Tibial nerve (tissue), 4 donors: ENCODE data around the gene CMTM6. TPM values are rescaled to one million over a fixed set of nuclear protein-coding genes. Genes with fewer than 3 reads are reported as not detected.

Experiments
- DNase-seq, 2 donors: peaks; one replicate each; pipeline ENCODE4 v3.0.0-alpha.2; 2019; ENCODE audit warnings: low spot score in 2 of 2
- H3K27ac ChIP-seq, 4 donors: fragments of 200-600 bp; sonication (generic) in 3 of 4; one replicate each; pipeline ENCODE4 v1.5.1; 2017 to 2019; ENCODE audit warnings: mild to moderate bottlenecking in 1 of 4
- H3K27me3 ChIP-seq, 2 donors: fragments of 200-600 bp; sonication (generic) in 1 of 2; one replicate each; pipeline versions ENCODE4 v1.5.1 to v1.6.0; 2017 to 2019
- H3K36me3 ChIP-seq, 3 donors: fragments of 200-600 bp; sonication (generic); one replicate each; pipeline ENCODE4 v1.5.1; 2018 to 2019
- H3K4me1 ChIP-seq, 4 donors: fragments of 200-600 bp; sonication (generic) in 3 of 4; one replicate each; pipeline ENCODE4 v1.5.1; 2017 to 2019
- H3K4me3 ChIP-seq, 4 donors: fragments of 200-600 bp; sonication (generic) in 3 of 4; one replicate each; pipeline ENCODE4 v1.5.1; 2017 to 2019; ENCODE audit warnings: mild to moderate bottlenecking in 1 of 4, moderate library complexity in 1 of 4
- H3K9me3 ChIP-seq, 4 donors: fragments of 200-600 bp; sonication (generic) in 3 of 4; one replicate each; pipeline ENCODE4 v1.5.1; 2017 to 2019
- EP300 ChIP-seq, 2 donors: sonication (generic); formaldehyde crosslinking; IDR thresholded peaks; one replicate each; pipeline ENCODE4 v1.6.1; 2017; ENCODE audit warnings: antibody characterized with exemption in 2 of 2, mild to moderate bottlenecking in 1 of 2
- POLR2A ChIP-seq, 2 donors: fragments of 450-650 bp; IDR thresholded peaks; one replicate each; pipeline ENCODE4 v1.6.1; 2017; ENCODE audit warnings: antibody characterized with exemption in 2 of 2, mild to moderate bottlenecking in 2 of 2, moderate library complexity in 2 of 2
- WGBS, 2 donors: methylation state at CpG; one replicate each; pipeline ENCODE4 v1.1.5; 2018; 5-methylcytosine and 5-hydroxymethylcytosine counted together
- small RNA-seq: library from RNA; depleted of rRNA; stranded (forward); fragments of <200 nt; gene quantifications from one replicate; pipeline ENCODE3, GENCODE V24; 2016
- total RNA-seq, 4 donors: library from RNA; depleted of rRNA; stranded (reverse); fragments of >200 nt; gene quantifications; one replicate each; pipeline ENCODE4 v1.1.0, GENCODE V29; 2016
- TF ChIP-seq, protein P1 (sequence below), 5 experiments: fragments of 200-600 bp in 3 of 5; fragments of 450-650 bp in 2 of 5; sonication (generic) in 3 of 5; IDR thresholded peaks; one replicate each; pipeline ENCODE4 v1.5.1; 2016 to 2019; ENCODE audit warnings: antibody characterized with exemption in 5 of 5, mild to moderate bottlenecking in 3 of 5, moderate library complexity in 2 of 5

Gene CMTM6
- total RNA-seq, 4 donors from 2014 or later: 67.8 to 73.3 (median 70.6) TPM

DNA sequence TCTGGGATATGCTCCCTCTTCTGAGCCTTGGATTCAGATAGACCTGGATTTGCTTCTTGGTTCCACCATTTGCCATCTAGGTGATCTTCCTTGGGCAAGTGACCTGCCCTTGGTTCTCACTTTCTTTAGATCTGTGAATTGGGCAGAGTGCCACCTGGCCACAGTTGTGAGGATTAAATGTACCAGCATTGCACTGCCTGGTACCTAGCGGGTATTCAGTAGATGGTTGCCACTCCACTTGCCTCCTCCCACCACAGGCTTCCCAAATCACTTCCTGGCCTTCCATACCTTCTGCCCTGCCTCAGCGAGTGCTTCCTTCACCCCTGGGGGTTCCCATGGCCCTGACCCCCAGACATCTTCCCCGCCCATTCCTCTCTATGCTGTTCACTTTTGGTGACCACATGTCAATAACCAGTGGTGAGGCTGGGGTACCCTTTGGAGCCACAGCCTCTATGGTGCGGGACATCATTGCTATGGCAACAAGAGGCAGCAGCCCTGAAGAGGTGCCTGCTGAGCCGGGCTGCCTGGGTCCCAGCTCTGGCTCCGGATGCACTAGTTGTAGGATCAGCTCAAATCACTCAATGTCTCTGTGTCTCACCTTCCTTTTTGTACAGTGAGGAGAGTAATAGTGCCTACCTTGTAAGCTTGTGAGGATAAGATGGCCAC lies 70.5 kb downstream of the CMTM6 start:
- Histone ChIP-seq H3K4me3 (no peak overlapping the region), H3K4me1 (peaks cover 0 to 20% (median 12%) of the 10 kb centered on the region in 4 donors), H3K27me3 (no peaks in the 10 kb centered on the region), H3K36me3 (no peaks in the 10 kb centered on the region), H3K9me3 (no peaks in the 10 kb centered on the region), H3K27ac (no peak overlapping the region)
- no peak for DNase-seq
- 95 to 97% methylated on average over 6 of the region's 6 CpGs for WGBS, 2 donors
- TF ChIP-seq, protein P1, sequence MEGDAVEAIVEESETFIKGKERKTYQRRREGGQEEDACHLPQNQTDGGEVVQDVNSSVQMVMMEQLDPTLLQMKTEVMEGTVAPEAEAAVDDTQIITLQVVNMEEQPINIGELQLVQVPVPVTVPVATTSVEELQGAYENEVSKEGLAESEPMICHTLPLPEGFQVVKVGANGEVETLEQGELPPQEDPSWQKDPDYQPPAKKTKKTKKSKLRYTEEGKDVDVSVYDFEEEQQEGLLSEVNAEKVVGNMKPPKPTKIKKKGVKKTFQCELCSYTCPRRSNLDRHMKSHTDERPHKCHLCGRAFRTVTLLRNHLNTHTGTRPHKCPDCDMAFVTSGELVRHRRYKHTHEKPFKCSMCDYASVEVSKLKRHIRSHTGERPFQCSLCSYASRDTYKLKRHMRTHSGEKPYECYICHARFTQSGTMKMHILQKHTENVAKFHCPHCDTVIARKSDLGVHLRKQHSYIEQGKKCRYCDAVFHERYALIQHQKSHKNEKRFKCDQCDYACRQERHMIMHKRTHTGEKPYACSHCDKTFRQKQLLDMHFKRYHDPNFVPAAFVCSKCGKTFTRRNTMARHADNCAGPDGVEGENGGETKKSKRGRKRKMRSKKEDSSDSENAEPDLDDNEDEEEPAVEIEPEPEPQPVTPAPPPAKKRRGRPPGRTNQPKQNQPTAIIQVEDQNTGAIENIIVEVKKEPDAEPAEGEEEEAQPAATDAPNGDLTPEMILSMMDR (IDR thresholded peaks at IDR 0.05): no peak
- TF ChIP-seq POLR2A (IDR thresholded peaks at IDR 0.05) (no peak), EP300 (IDR thresholded peaks at IDR 0.05) (no peak)

DNA sequence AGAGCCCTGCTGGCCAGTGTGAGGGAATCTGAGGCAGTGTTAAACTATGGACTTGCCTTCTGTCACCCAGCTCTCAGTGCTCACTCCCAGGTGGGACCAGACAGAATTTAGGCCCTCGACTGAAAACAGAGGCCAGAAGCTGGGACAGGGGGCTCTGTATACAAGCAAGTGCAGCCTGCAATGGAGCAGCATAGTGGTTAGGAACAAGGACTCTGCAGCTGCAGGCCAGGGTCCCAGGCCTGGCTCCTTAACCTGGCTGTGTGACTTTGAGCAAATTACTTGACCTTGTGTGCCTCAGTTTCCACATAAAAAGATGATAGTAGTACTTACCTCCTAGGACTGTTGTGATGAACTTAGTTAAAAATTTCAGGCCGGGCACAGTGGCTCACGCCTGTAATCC lies 71.2 kb downstream of the CMTM6 start:
- 84 to 96% methylated on average over 3 of the region's 3 CpGs for WGBS, 2 donors
- Histone ChIP-seq H3K4me1 (peaks cover 0 to 20% (median 12%) of the 10 kb centered on the region in 4 donors), H3K36me3 (no peaks in the 10 kb centered on the region), H3K27me3 (no peaks in the 10 kb centered on the region), H3K4me3 (no peak overlapping the region), H3K27ac (no peak overlapping the region), H3K9me3 (no peaks in the 10 kb centered on the region)
- TF ChIP-seq, protein P1 (IDR thresholded peaks at IDR 0.05): no peak
- TF ChIP-seq POLR2A (IDR thresholded peaks at IDR 0.05) (no peak), EP300 (IDR thresholded peaks at IDR 0.05) (no peak)
- no peak for DNase-seq

Small RNAs within 50 kb of the gene (small RNA-seq; reads per million reads assigned to genes)
- gene MIR548AY: 0.47 reads per million

Other genes with a start within 250 kb of the CMTM6 start
- 10 to 100 TPM; 10.4 to 47.4 (median 19.5) TPM for gene CMTM7, start 111.0 kb downstream of the CMTM6 start, total RNA-seq
- 10 to 100 TPM; 19.0 to 39.6 (median 23.9) TPM for gene DYNC1LI1, start 68.0 kb upstream of the CMTM6 start, total RNA-seq
- 10 to 100 TPM; 19.4 to 27.9 (median 22.0) TPM for gene CNOT10, start 182.3 kb upstream of the CMTM6 start, total RNA-seq